Measurements from ENCODE around the gene TICRR. TPM values are rescaled to one million over a fixed set of nuclear protein-coding genes. Genes with fewer than 3 reads are reported as not detected.
A peak's percentile ranks its signal among the peaks of the same experiment; 100 is the strongest.

TICRR gene
- total and polyA plus RNA-seq, 9 donors, result 0.08 to 0.32 (median 0.25) TPM

- intact Hi-C loops (cut with DNase I), result no loop called here
- H3K27ac ChIP-seq, result no peak overlapping the region
- TF ChIP-seq CTCF (IDR thresholded peaks at IDR 0.05), result no peak
- TF ChIP-seq EP300 (IDR thresholded peaks at IDR 0.05), result no peak
- no peak for TF ChIP-seq POLR2A (IDR thresholded peaks at IDR 0.05)
- DNase-seq, result no peak
- no peaks in the 10 kb centered on the region for H3K36me3 ChIP-seq
- no peaks in the 10 kb centered on the region for H3K27me3 ChIP-seq
- no peaks in the 10 kb centered on the region for H3K9me3 ChIP-seq
- H3K4me3 ChIP-seq, result no peak overlapping the region
- 38 to 54% (median 48%) methylated on average over 7 of the region's 7 CpGs for WGBS, 3 donors
- no peaks in the 10 kb centered on the region for H3K4me1 ChIP-seq (ENCODE audit: insufficient read depth)
Measured at GRCh38 chr15:89566181-89566580, 9.1 kb upstream of the TICRR start.

GRCh38 chr15:89566621-89567294, 8.5 kb upstream of the TICRR start:
- intact Hi-C loops (cut with DNase I), result no loop called here
- H3K27me3 ChIP-seq, result no peaks in the 10 kb centered on the region
- DNase-seq, result no peak
- H3K4me1 ChIP-seq (ENCODE audit: insufficient read depth), result no peaks in the 10 kb centered on the region
- no peak overlapping the region for H3K27ac ChIP-seq
- H3K4me3 ChIP-seq, result no peak overlapping the region
- WGBS, 3 donors, result 80 to 86% (median 84%) methylated on average over 5 of the region's 5 CpGs
- no peaks in the 10 kb centered on the region for H3K9me3 ChIP-seq
- TF ChIP-seq POLR2A (IDR thresholded peaks at IDR 0.05) (no peak), EP300 (IDR thresholded peaks at IDR 0.05) (no peak), CTCF (IDR thresholded peaks at IDR 0.05) (no peak)
- H3K36me3 ChIP-seq, result no peaks in the 10 kb centered on the region

- TF ChIP-seq EP300 (IDR thresholded peaks at IDR 0.05) (no peak), CTCF (IDR thresholded peaks at IDR 0.05) (no peak)
- WGBS, 3 donors, result 72 to 80% (median 78%) methylated on average over 7 of the region's 7 CpGs
- Histone ChIP-seq H3K9me3 (no peaks in the 10 kb centered on the region), H3K27me3 (no peaks in the 10 kb centered on the region), H3K36me3 (no peaks in the 10 kb centered on the region), H3K4me1 (ENCODE audit: insufficient read depth) (no peaks in the 10 kb centered on the region), H3K4me3 (no peak overlapping the region), H3K27ac (no peak overlapping the region)
- intact Hi-C loops (cut with DNase I), result no loop called here
- no peak for DNase-seq
Measured at GRCh38 chr15:89569090-89569745, 6.1 kb upstream of the TICRR start.

- Histone ChIP-seq H3K27ac (no peak overlapping the region), H3K4me3 (peak overlapping the region; percentile 72), H3K36me3 (no peaks in the 10 kb centered on the region), H3K4me1 (ENCODE audit: insufficient read depth) (no peaks in the 10 kb centered on the region), H3K27me3 (no peaks in the 10 kb centered on the region), H3K9me3 (no peaks in the 10 kb centered on the region)
- TF ChIP-seq CTCF (IDR thresholded peaks at IDR 0.05), result no peak
- TF ChIP-seq POLR2A (IDR thresholded peaks at IDR 0.05), result no peak
- no peak for TF ChIP-seq EP300 (IDR thresholded peaks at IDR 0.05)
- 1 to 2% (median 1%) methylated on average over 17 to 60 of the region's 60 CpGs for WGBS, 3 donors
- intact Hi-C loops (cut with DNase I), result no loop called here
- DNase-seq, result no peak
Measured at GRCh38 chr15:89575656-89576416, 567 bp downstream of the TICRR start.

All from ovary (tissue), 9 donors.